Daoy (cell line): ENCODE data around the gene IL20RA. TPM values are rescaled to one million over a fixed set of nuclear protein-coding genes. Genes with fewer than 3 reads are reported as not detected.
A peak's percentile ranks its signal among the peaks of the same experiment; 100 is the strongest.
"Not testable (repeated sequence)": the region's sequence is repeated elsewhere in the genome, so short reads cannot be mapped to it uniquely, and the experiment has no call there.

Source experiments
- DNase-seq: peaks from one replicate; pipeline ENCODE4 v3.0.0-alpha.2; 2015; ENCODE audit warnings: low read depth
- total RNA-seq: library from RNA; depleted of rRNA; stranded (reverse); fragments of >200 nt; shearing (Covaris generic); gene quantifications from 2 replicates; pipeline ENCODE4 v1.2.3, GENCODE V29; 2014; rRNA removed

Gene IL20RA
- total RNA-seq = 0.27 and 0.57 TPM in 2 replicates

GRCh38 chr6:137044366-137045221 is at the start of gene IL20RA:
TSS of gene IL20RA (minus strand) at chr6:137044965. CDS start at chr6:137044728, 237 bp downstream.
- DNase-seq = peak; percentile 47

GRCh38 chr6:137093183-137094069 is 48.7 kb upstream of the IL20RA start:
- DNase-seq = no peak

- no peak for DNase-seq
These were observed 47.3 kb upstream of the IL20RA start for GRCh38 chr6:137092018-137092417.

- no peak for DNase-seq
These were observed 44.5 kb upstream of the IL20RA start for GRCh38 chr6:137089305-137089704.

GRCh38 chr6:137087902-137088301 is 43.1 kb upstream of the IL20RA start:
- DNase-seq = no peak

- DNase-seq = no peak
These were observed 41.3 kb upstream of the IL20RA start for GRCh38 chr6:137086031-137086430.

- no peak for DNase-seq
These were observed 40.3 kb upstream of the IL20RA start for GRCh38 chr6:137084865-137085617.

- no peak for DNase-seq
These were observed 39.3 kb upstream of the IL20RA start for GRCh38 chr6:137084090-137084489.

GRCh38 chr6:137081997-137082396 is 37.2 kb upstream of the IL20RA start:
- DNase-seq = no peak

- DNase-seq = no peak
These were observed 35.9 kb upstream of the IL20RA start for GRCh38 chr6:137080711-137081110.

GRCh38 chr6:137076277-137077068 is 31.7 kb upstream of the IL20RA start:
- DNase-seq = peak; percentile 73

GRCh38 chr6:137075790-137076189 is 31.0 kb upstream of the IL20RA start:
- not testable (repeated sequence) for DNase-seq

GRCh38 chr6:137070303-137070702 is 25.5 kb upstream of the IL20RA start:
- DNase-seq = no peak

GRCh38 chr6:137067399-137067798 is 22.6 kb upstream of the IL20RA start:
- DNase-seq = no peak

- no peak for DNase-seq
These were observed 13.3 kb upstream of the IL20RA start for GRCh38 chr6:137058037-137058436.

GRCh38 chr6:137056121-137056880 is 11.5 kb upstream of the IL20RA start:
- DNase-seq = peak; percentile 79

- DNase-seq = no peak
These were observed 7.2 kb upstream of the IL20RA start for GRCh38 chr6:137051790-137052472.

GRCh38 chr6:137049095-137049494 is 4.3 kb upstream of the IL20RA start:
- DNase-seq = no peak

- DNase-seq = no peak
These were observed 2.2 kb upstream of the IL20RA start for GRCh38 chr6:137046871-137047412.
